Measurements from ENCODE around the gene MGLL. TPM values are rescaled to one million over a fixed set of nuclear protein-coding genes. Genes with fewer than 3 reads are reported as not detected.

Gene MGLL
- total and polyA plus RNA-seq, 4 donors = 67.0 to 182 (median 78.2) TPM

GRCh38 chr3:127675651-127676391, 146.5 kb downstream of the MGLL start:
- 90 to 92% methylated on average over 29 of the region's 29 CpGs for WGBS, 2 donors
- Histone ChIP-seq H3K27ac (ENCODE audit: low read depth in 1 of 2, low read length in 1 of 2) (no peak overlapping the region), H3K9ac (ENCODE audit: insufficient read depth in 1 of 2, low read length in 2 of 2) (no peak overlapping the region), H3K9me3 (ENCODE audit: control insufficient read depth in 4 of 4, insufficient read depth in 3 of 4, low read length in 3 of 4) (no peaks in the 10 kb centered on the region), H3K36me3 (ENCODE audit: control insufficient read depth in 4 of 4, insufficient read depth in 4 of 4, low read length in 4 of 4) (peaks cover 0 to 27% (median 7%) of the 10 kb centered on the region in 4 donors), H3K4me3 (no peak overlapping the region), H3K4me1 (ENCODE audit: control insufficient read depth in 5 of 5, insufficient read depth in 5 of 5, low read length in 5 of 5) (peaks cover 0 to 17% (median 3%) of the 10 kb centered on the region in 5 donors), H3K27me3 (ENCODE audit: control insufficient read depth in 3 of 3, insufficient read depth in 3 of 3, low read length in 2 of 3) (no peaks in the 10 kb centered on the region)
- no peak for TF ChIP-seq CTCF (IDR thresholded peaks at IDR 0.05; ENCODE audit: control extremely low read depth, extremely low read depth)
- no peak for ATAC-seq (ENCODE audit: insufficient read depth, low FRiP score)
- peak in 1 of 3 donors; percentile 10 for DNase-seq

- no peak for ATAC-seq (ENCODE audit: insufficient read depth, low FRiP score)
- no peak for TF ChIP-seq CTCF (IDR thresholded peaks at IDR 0.05; ENCODE audit: control extremely low read depth, extremely low read depth)
These were observed 147.5 kb downstream of the MGLL start for GRCh38 chr3:127674790-127675189.

GRCh38 chr3:127674101-127674721, 148.1 kb downstream of the MGLL start:
- no peak for ATAC-seq (ENCODE audit: insufficient read depth, low FRiP score)
- TF ChIP-seq CTCF (IDR thresholded peaks at IDR 0.05; ENCODE audit: control extremely low read depth, extremely low read depth) = no peak
- Histone ChIP-seq H3K36me3 (ENCODE audit: control insufficient read depth in 4 of 4, insufficient read depth in 4 of 4, low read length in 4 of 4) (peaks cover 0 to 22% (median 7%) of the 10 kb centered on the region in 4 donors), H3K9ac (ENCODE audit: insufficient read depth in 1 of 2, low read length in 2 of 2) (no peak overlapping the region), H3K9me3 (ENCODE audit: control insufficient read depth in 4 of 4, insufficient read depth in 3 of 4, low read length in 3 of 4) (no peaks in the 10 kb centered on the region), H3K27me3 (ENCODE audit: control insufficient read depth in 3 of 3, insufficient read depth in 3 of 3, low read length in 2 of 3) (no peaks in the 10 kb centered on the region), H3K4me3 (no peak overlapping the region), H3K27ac (ENCODE audit: low read depth in 1 of 2, low read length in 1 of 2) (no peak overlapping the region), H3K4me1 (ENCODE audit: control insufficient read depth in 5 of 5, insufficient read depth in 5 of 5, low read length in 5 of 5) (peaks cover 0 to 17% (median 3%) of the 10 kb centered on the region in 5 donors)
- no peak for DNase-seq
- 84 to 87% methylated on average over 17 of the region's 17 CpGs for WGBS, 2 donors

More at GRCh38 chr3:127674790-127675189, 147.5 kb downstream of the MGLL start:
- Histone ChIP-seq H3K36me3 (ENCODE audit: control insufficient read depth in 4 of 4, insufficient read depth in 4 of 4, low read length in 4 of 4) (peaks cover 0 to 24% (median 7%) of the 10 kb centered on the region in 4 donors), H3K27ac (ENCODE audit: low read depth in 1 of 2, low read length in 1 of 2) (no peak overlapping the region), H3K4me1 (ENCODE audit: control insufficient read depth in 5 of 5, insufficient read depth in 5 of 5, low read length in 5 of 5) (peaks cover 0 to 17% (median 3%) of the 10 kb centered on the region in 5 donors), H3K4me3 (no peak overlapping the region), H3K27me3 (ENCODE audit: control insufficient read depth in 3 of 3, insufficient read depth in 3 of 3, low read length in 2 of 3) (no peaks in the 10 kb centered on the region), H3K9me3 (ENCODE audit: control insufficient read depth in 4 of 4, insufficient read depth in 3 of 4, low read length in 3 of 4) (no peaks in the 10 kb centered on the region), H3K9ac (ENCODE audit: insufficient read depth in 1 of 2, low read length in 2 of 2) (no peak overlapping the region)
- no peak for DNase-seq
- 88 to 93% methylated on average over 8 of the region's 8 CpGs for WGBS, 2 donors

All from lung (tissue), 12 donors.